Measurements from ENCODE around the gene TAAR1. TPM values are rescaled to one million over a fixed set of nuclear protein-coding genes. Genes with fewer than 3 reads are reported as not detected.
"Not testable (repeated sequence)": the region's sequence is repeated elsewhere in the genome, so short reads cannot be mapped to it uniquely, and the experiment has no call there.

The TAAR1 gene, protein sequence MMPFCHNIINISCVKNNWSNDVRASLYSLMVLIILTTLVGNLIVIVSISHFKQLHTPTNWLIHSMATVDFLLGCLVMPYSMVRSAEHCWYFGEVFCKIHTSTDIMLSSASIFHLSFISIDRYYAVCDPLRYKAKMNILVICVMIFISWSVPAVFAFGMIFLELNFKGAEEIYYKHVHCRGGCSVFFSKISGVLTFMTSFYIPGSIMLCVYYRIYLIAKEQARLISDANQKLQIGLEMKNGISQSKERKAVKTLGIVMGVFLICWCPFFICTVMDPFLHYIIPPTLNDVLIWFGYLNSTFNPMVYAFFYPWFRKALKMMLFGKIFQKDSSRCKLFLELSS
- total RNA-seq (under 1 TPM in 1 of 7 donors, not detected in 6; 0.28 TPM), polyA plus RNA-seq (not detected)
- long read RNA-seq, donor 1 = 0 reads
- long read RNA-seq, donor 2 = 0 reads
- long read RNA-seq, donor 3 = 0 reads

DNA sequence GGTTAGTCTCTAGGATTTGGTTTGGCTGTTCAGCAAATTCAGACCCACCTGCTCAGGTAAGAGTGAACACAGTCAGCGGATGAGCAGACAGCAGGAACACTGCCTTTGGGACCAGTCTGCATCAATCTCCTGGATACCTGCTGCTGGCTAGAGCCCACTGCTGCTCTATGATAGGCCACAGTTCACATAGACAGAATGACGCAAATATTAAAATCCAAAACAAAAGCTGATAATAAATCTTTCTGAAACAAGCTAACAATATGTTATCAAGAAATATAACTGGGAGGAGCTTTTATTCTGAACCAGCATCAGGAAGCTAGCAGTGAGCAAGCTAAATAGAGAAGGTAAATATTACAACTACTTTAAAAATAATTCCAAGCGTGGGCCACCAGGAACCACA is at the start of gene TAAR1:
Gene TAAR1 (minus strand): TSS at position 101 of the 400 bp plus-strand sequence. CDS start 13,179 bp downstream, outside the sequence.
- WGBS, 3 donors = 86 to 92% (median 90%) methylated on average over 3 of the region's 3 CpGs
- Histone ChIP-seq H3K4me1 (ENCODE audit: insufficient read depth) (no peaks in the 10 kb centered on the region), H3K4me3 (no peak within 1 kb of the TSS), H3K36me3 (no peaks in the 10 kb centered on the region), H3K9me3 (no peaks in the 10 kb centered on the region), H3K27me3 (no peaks in the 10 kb centered on the region), H3K27ac (no peak within 1 kb of the TSS)
- TF ChIP-seq, protein P1, sequence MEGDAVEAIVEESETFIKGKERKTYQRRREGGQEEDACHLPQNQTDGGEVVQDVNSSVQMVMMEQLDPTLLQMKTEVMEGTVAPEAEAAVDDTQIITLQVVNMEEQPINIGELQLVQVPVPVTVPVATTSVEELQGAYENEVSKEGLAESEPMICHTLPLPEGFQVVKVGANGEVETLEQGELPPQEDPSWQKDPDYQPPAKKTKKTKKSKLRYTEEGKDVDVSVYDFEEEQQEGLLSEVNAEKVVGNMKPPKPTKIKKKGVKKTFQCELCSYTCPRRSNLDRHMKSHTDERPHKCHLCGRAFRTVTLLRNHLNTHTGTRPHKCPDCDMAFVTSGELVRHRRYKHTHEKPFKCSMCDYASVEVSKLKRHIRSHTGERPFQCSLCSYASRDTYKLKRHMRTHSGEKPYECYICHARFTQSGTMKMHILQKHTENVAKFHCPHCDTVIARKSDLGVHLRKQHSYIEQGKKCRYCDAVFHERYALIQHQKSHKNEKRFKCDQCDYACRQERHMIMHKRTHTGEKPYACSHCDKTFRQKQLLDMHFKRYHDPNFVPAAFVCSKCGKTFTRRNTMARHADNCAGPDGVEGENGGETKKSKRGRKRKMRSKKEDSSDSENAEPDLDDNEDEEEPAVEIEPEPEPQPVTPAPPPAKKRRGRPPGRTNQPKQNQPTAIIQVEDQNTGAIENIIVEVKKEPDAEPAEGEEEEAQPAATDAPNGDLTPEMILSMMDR (IDR thresholded peaks at IDR 0.05) = no peak
- TF ChIP-seq EP300 (IDR thresholded peaks at IDR 0.05) = no peak
- DNase-seq = no peak
- intact Hi-C loops (cut with DNase I) = no loop called here

DNA sequence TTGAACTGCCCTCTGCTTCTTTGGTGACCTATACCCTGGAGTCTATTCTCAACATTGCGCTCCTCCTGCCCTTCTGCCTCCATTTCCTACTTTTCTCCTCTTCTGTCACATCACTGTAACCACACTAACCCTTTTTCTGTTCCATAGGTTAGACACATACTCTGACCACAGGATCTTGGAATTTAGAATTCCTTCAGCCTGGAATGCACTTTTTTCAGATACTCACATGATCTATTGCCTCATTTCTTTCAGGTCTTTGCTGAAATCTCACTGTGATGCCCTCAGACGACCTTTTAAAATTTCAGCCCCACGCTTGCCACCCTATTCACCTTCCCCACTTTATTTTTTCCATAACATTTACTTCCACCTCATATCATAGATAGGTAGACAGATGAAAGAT is 49.8 kb upstream of the TAAR1 start:
- Histone ChIP-seq H3K27ac (no peak overlapping the region), H3K36me3 (no peaks in the 10 kb centered on the region), H3K9me3 (no peaks in the 10 kb centered on the region), H3K27me3 (no peaks in the 10 kb centered on the region), H3K4me3 (no peak overlapping the region), H3K4me1 (ENCODE audit: insufficient read depth) (no peaks in the 10 kb centered on the region)
- WGBS, 3 donors = 76 to 79% (median 76%) methylated on average over 3 of the region's 3 CpGs
- intact Hi-C loops (cut with DNase I) = no loop called here
- no peak for DNase-seq
- TF ChIP-seq, protein P1 (IDR thresholded peaks at IDR 0.05) = no peak
- TF ChIP-seq POLR2A (IDR thresholded peaks at IDR 0.05) (no peak), EP300 (IDR thresholded peaks at IDR 0.05) (no peak)

DNA sequence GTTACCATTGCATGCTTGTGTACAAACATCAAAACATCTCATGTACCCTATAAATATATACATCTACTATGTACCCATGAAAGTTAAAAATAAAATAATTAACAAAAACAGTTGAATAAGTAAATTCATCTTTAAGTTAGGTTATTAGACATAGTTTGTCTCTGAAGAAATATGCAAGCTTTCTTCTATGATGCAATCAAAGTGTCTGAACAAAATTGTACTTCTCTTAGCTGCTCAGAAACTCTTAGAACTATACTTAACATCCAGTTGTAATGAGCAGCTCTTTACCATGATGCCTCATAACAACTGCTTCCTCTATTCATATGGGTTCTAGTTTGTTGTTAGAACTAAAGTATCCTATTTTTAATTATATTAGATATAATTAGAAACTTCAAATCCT is 49.0 kb upstream of the TAAR1 start:
- TF ChIP-seq, protein P1 (IDR thresholded peaks at IDR 0.05) = no peak
- TF ChIP-seq POLR2A (IDR thresholded peaks at IDR 0.05) (no peak), EP300 (IDR thresholded peaks at IDR 0.05) (no peak)
- Histone ChIP-seq H3K27me3 (no peaks in the 10 kb centered on the region), H3K4me1 (ENCODE audit: insufficient read depth) (no peaks in the 10 kb centered on the region), H3K9me3 (no peaks in the 10 kb centered on the region), H3K36me3 (no peaks in the 10 kb centered on the region), H3K4me3 (no peak overlapping the region), H3K27ac (no peak overlapping the region)
- no peak for DNase-seq
- intact Hi-C loops (cut with DNase I) = no loop called here

DNA sequence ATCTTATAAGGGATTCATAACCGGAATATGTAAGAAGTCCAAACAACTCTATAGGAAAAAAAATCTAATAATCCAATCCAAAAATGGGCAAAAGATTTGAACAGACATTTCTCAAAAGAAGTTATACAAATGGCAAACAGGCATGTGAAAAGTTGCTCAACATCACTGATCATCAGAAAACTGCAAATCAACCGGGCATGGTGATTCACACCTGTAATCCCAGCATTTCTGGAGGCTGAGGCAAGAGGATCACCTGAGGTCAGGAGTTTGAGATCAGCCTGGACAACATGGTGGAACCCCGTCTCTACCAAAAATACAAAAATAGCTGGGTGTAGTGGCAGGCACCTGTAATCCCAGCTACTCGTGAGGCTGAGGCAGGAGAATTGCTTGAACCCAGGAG is 47.8 kb upstream of the TAAR1 start:
- 92 to 94% (median 92%) methylated on average over 4 of the region's 4 CpGs for WGBS, 3 donors
- H3K4me3 ChIP-seq; H3K4me1 ChIP-seq (ENCODE audit: insufficient read depth); H3K27ac ChIP-seq; intact Hi-C loops (cut with DNase I); H3K9me3 ChIP-seq; H3K27me3 ChIP-seq; DNase-seq; H3K36me3 ChIP-seq: not testable (repeated sequence)

DNA sequence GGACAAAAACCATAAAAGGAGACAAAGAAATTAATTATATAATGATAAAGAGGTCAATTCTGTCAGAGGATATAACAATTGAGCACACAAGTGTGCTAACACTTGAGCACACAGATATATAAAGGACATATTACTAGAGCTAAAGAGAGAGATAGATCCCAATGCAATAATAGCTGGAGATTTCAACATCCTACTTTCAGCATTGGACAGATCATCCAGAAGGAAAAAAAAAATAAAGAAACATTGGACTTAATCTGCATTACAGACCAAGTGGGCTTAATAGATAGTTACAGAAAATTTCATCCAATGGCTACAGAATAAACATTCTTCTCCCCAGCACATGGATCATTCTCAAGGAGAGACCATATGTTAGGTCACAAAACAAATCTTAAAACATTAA is 45.0 kb upstream of the TAAR1 start:
- H3K27ac ChIP-seq = no peak overlapping the region
- no peak overlapping the region for H3K4me3 ChIP-seq

More for the DNA sequence above, 45.0 kb upstream of the TAAR1 start:
- Histone ChIP-seq H3K4me1 (ENCODE audit: insufficient read depth) (no peaks in the 10 kb centered on the region), H3K27me3 (no peaks in the 10 kb centered on the region), H3K9me3 (no peaks in the 10 kb centered on the region), H3K36me3 (no peaks in the 10 kb centered on the region)
- no peak for TF ChIP-seq EP300 (IDR thresholded peaks at IDR 0.05)
- TF ChIP-seq, protein P1 (IDR thresholded peaks at IDR 0.05) = no peak
- TF ChIP-seq POLR2A (IDR thresholded peaks at IDR 0.05) = no peak
- no peak for DNase-seq
- intact Hi-C loops (cut with DNase I) = no loop called here
